ENCODE data around the gene GULP1.

GRCh38 chr2:188534875-188535274 lies 243.2 kb downstream of the GULP1 start:
- no peak for TF ChIP-seq CTCF (IDR thresholded peaks at IDR 0.05)
- TF ChIP-seq, protein P1, sequence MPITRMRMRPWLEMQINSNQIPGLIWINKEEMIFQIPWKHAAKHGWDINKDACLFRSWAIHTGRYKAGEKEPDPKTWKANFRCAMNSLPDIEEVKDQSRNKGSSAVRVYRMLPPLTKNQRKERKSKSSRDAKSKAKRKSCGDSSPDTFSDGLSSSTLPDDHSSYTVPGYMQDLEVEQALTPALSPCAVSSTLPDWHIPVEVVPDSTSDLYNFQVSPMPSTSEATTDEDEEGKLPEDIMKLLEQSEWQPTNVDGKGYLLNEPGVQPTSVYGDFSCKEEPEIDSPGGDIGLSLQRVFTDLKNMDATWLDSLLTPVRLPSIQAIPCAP (CRISPR knock-in tag; IDR thresholded peaks at IDR 0.05): no peak
- TF ChIP-seq, protein P2, sequence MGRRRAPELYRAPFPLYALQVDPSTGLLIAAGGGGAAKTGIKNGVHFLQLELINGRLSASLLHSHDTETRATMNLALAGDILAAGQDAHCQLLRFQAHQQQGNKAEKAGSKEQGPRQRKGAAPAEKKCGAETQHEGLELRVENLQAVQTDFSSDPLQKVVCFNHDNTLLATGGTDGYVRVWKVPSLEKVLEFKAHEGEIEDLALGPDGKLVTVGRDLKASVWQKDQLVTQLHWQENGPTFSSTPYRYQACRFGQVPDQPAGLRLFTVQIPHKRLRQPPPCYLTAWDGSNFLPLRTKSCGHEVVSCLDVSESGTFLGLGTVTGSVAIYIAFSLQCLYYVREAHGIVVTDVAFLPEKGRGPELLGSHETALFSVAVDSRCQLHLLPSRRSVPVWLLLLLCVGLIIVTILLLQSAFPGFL (CRISPR knock-in tag; IDR thresholded peaks at IDR 0.05; ENCODE audit: borderline replicate concordance): no peak
- TF ChIP-seq, protein P3, sequence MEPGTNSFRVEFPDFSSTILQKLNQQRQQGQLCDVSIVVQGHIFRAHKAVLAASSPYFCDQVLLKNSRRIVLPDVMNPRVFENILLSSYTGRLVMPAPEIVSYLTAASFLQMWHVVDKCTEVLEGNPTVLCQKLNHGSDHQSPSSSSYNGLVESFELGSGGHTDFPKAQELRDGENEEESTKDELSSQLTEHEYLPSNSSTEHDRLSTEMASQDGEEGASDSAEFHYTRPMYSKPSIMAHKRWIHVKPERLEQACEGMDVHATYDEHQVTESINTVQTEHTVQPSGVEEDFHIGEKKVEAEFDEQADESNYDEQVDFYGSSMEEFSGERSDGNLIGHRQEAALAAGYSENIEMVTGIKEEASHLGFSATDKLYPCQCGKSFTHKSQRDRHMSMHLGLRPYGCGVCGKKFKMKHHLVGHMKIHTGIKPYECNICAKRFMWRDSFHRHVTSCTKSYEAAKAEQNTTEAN (CRISPR knock-in tag; IDR thresholded peaks at IDR 0.05): no peak
- TF ChIP-seq TP53 (CRISPR knock-in tag; IDR thresholded peaks at IDR 0.05): no peak
- no peak for TF ChIP-seq ZNF138 (CRISPR knock-in tag; conservative IDR thresholded peaks at IDR 0.05)
- TF ChIP-seq JUN (CRISPR knock-in tag; IDR thresholded peaks at IDR 0.05): no peak
- TF ChIP-seq ZNF219 (CRISPR knock-in tag; IDR thresholded peaks at IDR 0.05; ENCODE audit: borderline replicate concordance): no peak
- no peak for TF ChIP-seq SP1 (CRISPR knock-in tag; conservative IDR thresholded peaks at IDR 0.05)
- TF ChIP-seq PRRX2 (CRISPR knock-in tag; IDR thresholded peaks at IDR 0.05): no peak
- no peak for TF ChIP-seq SMAD3 (CRISPR knock-in tag; IDR thresholded peaks at IDR 0.05; ENCODE audit: borderline replicate concordance)
- no peak for TF ChIP-seq ZNF281 (CRISPR knock-in tag; IDR thresholded peaks at IDR 0.05)
- TF ChIP-seq, protein P4, sequence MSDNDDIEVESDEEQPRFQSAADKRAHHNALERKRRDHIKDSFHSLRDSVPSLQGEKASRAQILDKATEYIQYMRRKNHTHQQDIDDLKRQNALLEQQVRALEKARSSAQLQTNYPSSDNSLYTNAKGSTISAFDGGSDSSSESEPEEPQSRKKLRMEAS (CRISPR knock-in tag; IDR thresholded peaks at IDR 0.05): no peak
- TF ChIP-seq FOXJ3 (CRISPR knock-in tag; IDR thresholded peaks at IDR 0.05; ENCODE audit: borderline replicate concordance): no peak

Measured in WTC11 (cell line).